ENCODE results near the gene ADTRP. TPM values are rescaled to one million over a fixed set of nuclear protein-coding genes. Genes with fewer than 3 reads are reported as not detected.

The ADTRP gene
- total and polyA plus RNA-seq, 12 donors, result 0.20 to 1.1 (median 0.35) TPM; not detected in 5

GRCh38 chr6:11724286-11724685 lies 54.3 kb downstream of the ADTRP start:
- intact Hi-C loops (cut with DNase I), result no loop called here
- Histone ChIP-seq H3K36me3 (replicated peaks in 1 of 2) (no peaks in the 10 kb centered on the region), H3K9me3 (replicated peaks in 1 of 3) (no peaks in the 10 kb centered on the region), H3K27ac (no peak overlapping the region), H3K27me3 (no peaks in the 10 kb centered on the region), H3K4me1 (replicated peaks in 1 of 2) (no peaks in the 10 kb centered on the region), H3K4me3 (no peak overlapping the region)
- TF ChIP-seq, protein P1, sequence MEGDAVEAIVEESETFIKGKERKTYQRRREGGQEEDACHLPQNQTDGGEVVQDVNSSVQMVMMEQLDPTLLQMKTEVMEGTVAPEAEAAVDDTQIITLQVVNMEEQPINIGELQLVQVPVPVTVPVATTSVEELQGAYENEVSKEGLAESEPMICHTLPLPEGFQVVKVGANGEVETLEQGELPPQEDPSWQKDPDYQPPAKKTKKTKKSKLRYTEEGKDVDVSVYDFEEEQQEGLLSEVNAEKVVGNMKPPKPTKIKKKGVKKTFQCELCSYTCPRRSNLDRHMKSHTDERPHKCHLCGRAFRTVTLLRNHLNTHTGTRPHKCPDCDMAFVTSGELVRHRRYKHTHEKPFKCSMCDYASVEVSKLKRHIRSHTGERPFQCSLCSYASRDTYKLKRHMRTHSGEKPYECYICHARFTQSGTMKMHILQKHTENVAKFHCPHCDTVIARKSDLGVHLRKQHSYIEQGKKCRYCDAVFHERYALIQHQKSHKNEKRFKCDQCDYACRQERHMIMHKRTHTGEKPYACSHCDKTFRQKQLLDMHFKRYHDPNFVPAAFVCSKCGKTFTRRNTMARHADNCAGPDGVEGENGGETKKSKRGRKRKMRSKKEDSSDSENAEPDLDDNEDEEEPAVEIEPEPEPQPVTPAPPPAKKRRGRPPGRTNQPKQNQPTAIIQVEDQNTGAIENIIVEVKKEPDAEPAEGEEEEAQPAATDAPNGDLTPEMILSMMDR (IDR thresholded peaks at IDR 0.05), result no peak
- no peak for TF ChIP-seq POLR2A (IDR thresholded peaks at IDR 0.05)
- WGBS, 4 donors, result 88 to 96% (median 92%) methylated on average over 4 of the region's 4 CpGs
- no peak for DNase-seq

GRCh38 chr6:11722805-11723631 lies 55.6 kb downstream of the ADTRP start:
- intact Hi-C loops (cut with DNase I), result no loop called here
- Histone ChIP-seq H3K36me3 (replicated peaks in 1 of 2) (no peaks in the 10 kb centered on the region), H3K4me1 (replicated peaks in 1 of 2) (no peaks in the 10 kb centered on the region), H3K27me3 (no peaks in the 10 kb centered on the region), H3K9me3 (replicated peaks in 1 of 3) (no peaks in the 10 kb centered on the region), H3K4me3 (no peak overlapping the region), H3K27ac (no peak overlapping the region)
- no peak for DNase-seq
- no peak for TF ChIP-seq POLR2A (IDR thresholded peaks at IDR 0.05)
- TF ChIP-seq, protein P1 (IDR thresholded peaks at IDR 0.05), result no peak
- WGBS, 4 donors, result 77 to 87% (median 78%) methylated on average over 9 of the region's 9 CpGs

GRCh38 chr6:11722220-11722619 lies 56.4 kb downstream of the ADTRP start:
- TF ChIP-seq, protein P1 (IDR thresholded peaks at IDR 0.05), result no peak
- TF ChIP-seq POLR2A (IDR thresholded peaks at IDR 0.05), result no peak
- WGBS, 4 donors, result 84 to 88% (median 85%) methylated on average over 6 of the region's 6 CpGs
- no peaks in the 10 kb centered on the region for H3K9me3 ChIP-seq (replicated peaks in 1 of 3)
- H3K36me3 ChIP-seq (replicated peaks in 1 of 2), result no peaks in the 10 kb centered on the region
- intact Hi-C loops (cut with DNase I), result no loop called here
- no peak for DNase-seq
- no peaks in the 10 kb centered on the region for H3K4me1 ChIP-seq (replicated peaks in 1 of 2)
- no peak overlapping the region for H3K27ac ChIP-seq
- H3K27me3 ChIP-seq, result no peaks in the 10 kb centered on the region
- no peak overlapping the region for H3K4me3 ChIP-seq

DNA sequence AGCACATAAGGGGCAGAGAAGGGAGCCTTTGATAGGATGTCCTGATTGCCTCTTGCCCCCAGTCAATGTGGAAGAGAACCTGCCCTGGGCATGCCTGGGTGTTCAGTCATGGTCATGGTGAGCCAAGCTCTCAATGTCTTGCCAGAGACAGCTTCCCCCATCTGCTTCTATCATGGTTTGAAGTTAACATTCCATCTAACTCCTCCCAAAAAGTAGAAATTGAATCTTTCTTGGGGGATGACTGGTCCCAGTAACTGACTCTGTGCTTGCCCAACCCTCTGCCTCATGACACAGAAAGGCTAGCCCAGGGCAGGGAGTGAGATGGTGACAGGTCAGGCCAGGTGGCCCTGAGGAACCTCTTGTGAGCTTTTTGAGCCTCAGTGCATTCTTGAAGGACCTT lies 60.1 kb downstream of the ADTRP start:
- no peak for DNase-seq
- TF ChIP-seq, protein P1 (IDR thresholded peaks at IDR 0.05), result no peak
- TF ChIP-seq POLR2A (IDR thresholded peaks at IDR 0.05), result no peak
- Histone ChIP-seq H3K27ac (no peak overlapping the region), H3K4me1 (replicated peaks in 1 of 2) (no peaks in the 10 kb centered on the region), H3K27me3 (no peaks in the 10 kb centered on the region), H3K9me3 (replicated peaks in 1 of 3) (no peaks in the 10 kb centered on the region), H3K4me3 (no peak overlapping the region), H3K36me3 (replicated peaks in 1 of 2) (no peaks in the 10 kb centered on the region)
- intact Hi-C loops (cut with DNase I), result no loop called here
